Stimulated activated CD4-positive, alpha-beta T cell treated with anti-CD3 and anti-CD28 coated beads, Interleukin-1b, Interleukin-23, amount 100 ng/mL, for 1 hour (primary cell): ENCODE results near the gene GPBAR1.
"Not testable (repeated sequence)": the region's sequence is repeated elsewhere in the genome, so short reads cannot be mapped to it uniquely, and the experiment has no call there.

Experiments
- DNase-seq, 2 donors: peaks; one replicate each; pipeline ENCODE4 v3.0.0-alpha.2; 2020; ENCODE audit warnings: low read depth in 2 of 2

The GPBAR1 gene

DNA sequence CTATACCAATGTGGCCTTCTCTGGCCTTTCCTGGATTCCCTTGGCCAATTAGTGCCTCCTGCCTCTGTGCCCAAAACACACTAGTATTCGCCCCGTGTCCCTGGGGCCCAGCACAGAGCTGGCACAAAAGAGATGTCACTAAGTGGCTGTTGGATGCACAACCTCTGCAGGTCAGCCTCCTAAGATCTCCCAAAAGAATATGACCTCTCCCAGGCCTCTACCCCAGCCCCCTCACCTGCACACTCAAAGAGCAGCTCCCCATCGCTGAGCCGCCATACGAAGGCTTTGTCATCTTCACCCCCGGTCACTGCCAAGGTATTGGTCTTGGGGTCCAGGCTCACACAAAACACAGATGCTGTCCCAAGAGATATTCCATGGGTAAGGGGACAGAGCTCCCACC is 6.4 kb downstream of the GPBAR1 start:
- DNase-seq, result no peak

DNA sequence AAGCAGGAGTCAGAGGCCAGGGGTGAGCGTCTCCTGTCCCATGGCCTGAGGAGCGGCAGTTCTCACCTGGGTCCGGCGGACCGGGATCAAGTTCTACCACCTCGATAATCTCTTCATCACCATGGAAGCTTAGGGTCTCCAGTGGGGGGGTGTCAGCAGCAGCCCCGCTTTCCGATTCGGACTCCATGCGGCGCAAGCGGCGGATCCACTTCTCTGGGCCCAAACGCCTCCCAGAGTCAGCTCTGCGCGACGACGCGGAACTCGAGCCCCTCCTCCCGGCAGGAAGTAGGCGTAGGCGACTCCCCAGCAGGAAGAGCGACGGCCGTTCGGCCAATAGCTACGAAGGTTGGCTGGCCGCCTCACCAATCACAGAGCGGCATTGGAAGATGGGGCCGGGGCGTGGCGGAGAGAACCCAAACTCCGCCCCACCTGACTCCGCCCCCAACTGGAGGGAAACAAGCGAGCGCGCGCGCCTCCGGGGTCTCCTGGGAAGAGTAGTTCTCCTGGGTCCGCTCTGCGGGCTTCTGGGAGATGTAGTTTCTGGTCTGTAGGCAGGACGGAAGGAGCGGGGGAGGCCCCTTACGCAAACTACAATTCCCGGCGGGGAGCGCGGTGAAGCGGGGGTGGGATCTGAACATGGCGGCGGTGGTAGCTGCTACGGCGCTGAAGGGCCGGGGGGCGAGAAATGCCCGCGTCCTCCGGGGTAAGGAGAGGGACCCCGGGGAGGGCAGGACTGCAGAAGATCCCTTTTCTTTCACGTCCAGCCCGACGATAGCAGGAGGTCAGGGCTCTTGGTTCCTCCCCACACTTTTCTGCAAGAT is 9.3 kb downstream of the GPBAR1 start, which contains the start of the genes AAMP and PNKD:
Gene AAMP (minus strand): TSS at position 238 of the 821 bp plus-strand sequence. CDS start 51 bp downstream, at position 187.
Gene PNKD (plus strand): TSS at position 620 of the 821 bp plus-strand sequence. CDS start 17 bp downstream, at position 637.
- peak; percentile 99 to 100 for DNase-seq

DNA sequence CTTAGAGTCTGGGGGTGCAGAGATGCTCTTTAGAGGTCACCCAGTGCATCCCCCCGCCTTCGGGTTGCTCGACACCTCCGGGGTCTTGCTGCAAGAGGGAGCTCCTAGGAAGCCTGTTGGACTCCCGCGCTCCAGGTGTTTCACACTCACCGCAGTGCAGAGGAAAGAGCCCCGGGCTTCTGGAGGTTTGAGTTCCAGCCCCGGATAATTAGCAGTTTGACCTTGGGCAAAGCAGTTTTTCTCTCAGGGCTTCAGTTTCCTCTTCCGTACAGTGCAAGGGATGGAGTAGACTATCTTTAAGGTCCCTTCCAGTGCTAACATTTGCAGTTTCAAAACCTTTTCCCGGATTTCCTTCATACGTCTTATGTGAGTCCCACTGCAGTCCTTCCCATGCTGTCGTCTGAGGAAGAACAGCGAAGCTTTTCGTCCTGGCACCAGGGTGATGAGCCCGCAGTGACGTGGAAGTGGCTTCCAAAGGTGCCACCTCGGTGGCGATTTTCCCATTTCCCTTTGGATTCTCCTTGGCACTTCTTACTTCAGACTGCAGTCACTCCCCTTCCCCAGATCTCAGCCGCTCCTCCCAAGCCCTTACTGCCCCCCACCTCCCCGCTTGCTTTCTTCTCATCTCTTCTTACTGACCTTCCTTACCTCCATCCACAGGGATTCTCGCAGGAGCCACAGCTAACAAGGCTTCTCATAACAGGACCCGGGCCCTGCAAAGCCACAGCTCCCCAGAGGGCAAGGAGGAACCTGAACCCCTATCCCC is 10.1 kb downstream of the GPBAR1 start:
- DNase-seq, result no peak

DNA sequence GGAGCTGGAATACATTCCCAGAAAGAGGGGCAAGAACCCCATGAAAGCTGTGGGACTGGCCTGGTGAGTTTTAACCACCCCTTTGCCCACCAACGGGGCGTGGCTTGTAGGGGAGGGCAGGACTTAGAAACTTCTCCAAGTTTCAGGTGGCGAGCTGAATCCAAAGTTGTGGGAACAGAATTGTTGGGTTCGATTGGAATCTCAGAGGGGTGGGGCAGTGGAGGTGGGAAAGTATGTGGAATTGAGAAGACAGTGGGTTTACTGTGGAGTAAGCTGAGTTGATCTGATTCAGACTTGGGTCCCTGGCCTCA is 10.6 kb downstream of the GPBAR1 start:
- DNase-seq, result no peak

DNA sequence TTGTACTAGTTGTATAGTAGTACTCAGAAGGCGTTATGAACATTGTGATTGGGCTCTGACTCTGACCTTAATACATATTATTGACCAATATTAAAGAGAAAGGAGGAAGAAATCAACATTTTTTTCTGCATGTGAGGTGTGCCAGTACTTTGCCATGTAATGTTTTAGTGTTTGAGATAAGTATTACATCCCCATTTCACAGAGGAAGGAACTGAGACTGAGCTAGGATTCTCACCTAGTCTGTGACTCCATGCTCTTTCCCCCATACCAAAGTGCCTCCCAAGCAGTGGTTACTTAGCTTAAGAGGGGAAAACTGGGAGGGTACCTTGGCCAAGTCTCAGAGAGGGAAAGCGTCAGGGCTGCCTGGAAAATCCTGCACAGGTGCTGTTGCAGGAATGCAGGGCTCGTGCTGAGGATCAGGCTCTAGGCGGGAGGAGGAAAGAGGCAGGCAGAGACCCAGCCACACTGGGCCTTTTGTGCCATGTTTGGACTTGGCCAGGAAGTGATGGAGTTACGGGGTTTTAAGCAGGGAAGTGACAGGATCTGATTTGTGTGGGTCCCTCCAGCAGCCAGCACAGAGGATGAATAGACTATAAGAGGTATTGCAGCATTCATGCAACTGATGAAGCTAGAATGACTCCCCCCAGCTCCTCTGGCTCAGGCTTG is 11.2 kb downstream of the GPBAR1 start:
- no peak for DNase-seq

DNA sequence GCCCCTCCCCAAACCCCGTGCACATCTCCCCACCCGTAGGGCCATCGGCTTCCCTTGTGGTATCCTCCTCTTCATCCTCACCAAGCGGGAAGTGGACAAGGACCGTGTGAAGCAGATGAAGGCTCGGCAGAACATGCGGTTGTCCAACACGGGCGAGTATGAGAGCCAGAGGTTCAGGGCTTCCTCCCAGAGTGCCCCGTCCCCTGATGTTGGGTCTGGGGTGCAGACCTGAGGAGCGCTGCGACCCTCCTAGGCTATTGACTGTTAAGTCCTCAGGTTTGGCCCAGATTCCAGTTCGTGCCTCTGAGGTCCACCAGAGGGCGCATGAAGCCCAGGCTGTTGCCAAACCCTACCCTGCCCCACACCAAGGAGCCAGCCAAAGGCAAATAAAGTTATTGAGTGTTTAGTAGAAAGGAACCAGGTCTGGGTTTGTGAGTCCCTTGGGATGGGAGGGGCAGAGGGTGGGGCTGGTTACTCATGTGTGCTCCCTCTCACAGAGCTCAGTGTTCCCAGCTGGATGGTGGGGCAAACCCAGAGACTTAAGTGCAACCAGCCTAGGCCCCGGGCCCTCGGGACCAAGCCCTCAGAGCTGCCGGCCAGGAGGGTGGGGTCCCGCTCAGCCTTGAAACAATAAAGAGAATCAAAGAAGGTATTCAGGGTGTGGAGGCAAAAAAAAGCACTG is 11.9 kb downstream of the GPBAR1 start:
- DNase-seq, result peak; percentile 48 to 49

DNA sequence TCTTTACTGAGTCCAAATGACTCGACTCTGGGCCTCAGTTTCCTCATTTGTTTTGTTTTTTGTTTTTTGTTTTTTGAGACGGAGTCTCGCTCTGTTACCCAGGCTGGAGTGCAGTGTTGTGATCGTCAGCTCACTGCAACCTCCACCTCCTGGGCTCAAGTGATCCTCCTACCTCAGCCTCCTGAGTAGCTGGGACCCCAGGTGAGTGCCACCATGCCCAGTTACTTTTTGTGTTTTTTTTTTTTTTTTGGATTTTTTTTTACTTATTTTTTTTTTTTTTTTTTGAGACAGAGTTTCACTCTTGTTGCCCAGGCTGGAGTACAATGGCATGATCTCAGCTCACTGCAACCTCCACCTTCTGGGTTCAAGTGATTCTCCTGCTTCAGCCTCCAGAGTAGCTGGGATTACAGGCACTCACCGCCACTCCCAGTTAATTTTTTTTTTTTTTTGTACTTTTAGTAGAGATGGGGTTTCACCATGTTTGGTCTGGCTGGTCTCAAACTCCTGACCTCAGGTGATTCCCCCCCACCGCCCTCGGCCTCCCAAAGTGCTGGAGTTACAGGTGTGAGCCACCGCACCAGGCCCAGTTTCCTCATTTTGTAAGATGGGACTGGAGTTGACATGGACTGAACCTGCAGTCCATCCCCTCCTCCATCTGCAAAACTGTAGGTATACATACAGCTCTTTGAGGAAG is 12.5 kb downstream of the GPBAR1 start:
- not testable (repeated sequence) for DNase-seq

DNA sequence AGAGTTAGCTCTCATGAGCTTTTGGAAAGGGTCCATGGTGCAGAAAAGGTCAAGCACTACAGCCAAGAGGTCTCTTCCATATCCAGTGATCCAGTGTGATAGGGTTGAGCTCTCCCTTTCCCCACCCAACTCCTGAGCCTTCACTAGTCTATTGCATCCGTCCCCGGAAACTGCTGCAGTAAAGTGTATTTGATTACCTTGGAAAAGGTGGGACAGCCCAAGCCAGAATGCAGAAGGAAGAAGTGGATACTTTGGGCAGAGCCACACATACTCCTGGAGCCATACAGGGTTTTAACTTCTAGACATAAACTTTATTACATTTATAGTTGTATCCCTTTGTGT is 13.1 kb downstream of the GPBAR1 start:
- no peak for DNase-seq

DNA sequence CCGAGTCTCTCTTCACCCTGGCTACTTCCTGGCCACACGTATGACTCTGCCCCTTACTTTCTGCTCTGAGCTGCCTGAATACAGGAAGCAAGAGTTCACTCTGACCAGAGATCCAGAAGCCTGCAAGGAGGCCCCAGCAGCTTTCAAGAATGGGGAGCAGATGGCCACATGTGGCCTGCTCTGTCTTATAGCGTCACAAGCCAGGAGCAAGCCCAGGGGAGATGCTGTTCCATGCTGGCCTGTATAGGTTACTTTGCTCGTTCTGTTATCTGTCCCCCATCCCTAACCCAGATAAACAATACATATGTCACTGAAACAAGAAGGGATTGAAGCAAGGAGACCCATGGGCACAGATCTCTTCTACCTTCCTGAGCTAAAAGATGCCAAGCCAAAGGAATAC is 13.8 kb downstream of the GPBAR1 start:
- DNase-seq, result no peak

DNA sequence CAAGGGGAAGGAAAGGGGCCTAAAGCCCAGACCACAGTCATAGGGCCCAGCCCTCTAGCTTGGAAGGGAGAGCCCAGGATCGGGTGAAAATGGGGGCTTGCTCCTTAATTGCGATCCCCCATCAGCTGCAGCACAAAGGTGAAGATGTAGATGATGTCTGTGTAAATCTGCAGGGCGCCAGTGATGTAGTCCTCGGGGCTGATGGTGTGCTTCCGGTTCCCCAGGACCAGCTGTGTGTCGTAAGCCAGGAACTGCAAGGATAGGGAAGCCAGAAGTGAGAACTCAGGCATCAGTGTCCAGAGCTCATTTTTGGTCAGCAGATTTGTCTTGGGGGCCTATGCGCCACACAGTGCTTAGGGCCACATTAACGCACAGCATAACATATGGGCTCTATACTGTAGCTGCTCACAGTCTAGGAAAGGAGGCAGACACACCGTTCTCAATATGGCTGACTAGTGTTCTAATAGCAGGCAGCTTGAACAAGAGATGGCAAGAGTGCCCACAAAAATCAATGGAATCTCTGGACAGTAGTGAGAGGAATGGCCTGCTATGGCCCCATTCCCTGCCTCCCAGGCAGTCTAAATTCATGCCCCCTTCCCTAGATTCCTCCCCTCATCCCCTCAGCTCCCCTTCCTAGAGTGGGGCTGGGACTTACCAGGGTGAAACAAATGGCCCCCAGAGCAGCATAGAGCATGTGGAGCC is 14.7 kb downstream of the GPBAR1 start:
- no peak for DNase-seq

DNA sequence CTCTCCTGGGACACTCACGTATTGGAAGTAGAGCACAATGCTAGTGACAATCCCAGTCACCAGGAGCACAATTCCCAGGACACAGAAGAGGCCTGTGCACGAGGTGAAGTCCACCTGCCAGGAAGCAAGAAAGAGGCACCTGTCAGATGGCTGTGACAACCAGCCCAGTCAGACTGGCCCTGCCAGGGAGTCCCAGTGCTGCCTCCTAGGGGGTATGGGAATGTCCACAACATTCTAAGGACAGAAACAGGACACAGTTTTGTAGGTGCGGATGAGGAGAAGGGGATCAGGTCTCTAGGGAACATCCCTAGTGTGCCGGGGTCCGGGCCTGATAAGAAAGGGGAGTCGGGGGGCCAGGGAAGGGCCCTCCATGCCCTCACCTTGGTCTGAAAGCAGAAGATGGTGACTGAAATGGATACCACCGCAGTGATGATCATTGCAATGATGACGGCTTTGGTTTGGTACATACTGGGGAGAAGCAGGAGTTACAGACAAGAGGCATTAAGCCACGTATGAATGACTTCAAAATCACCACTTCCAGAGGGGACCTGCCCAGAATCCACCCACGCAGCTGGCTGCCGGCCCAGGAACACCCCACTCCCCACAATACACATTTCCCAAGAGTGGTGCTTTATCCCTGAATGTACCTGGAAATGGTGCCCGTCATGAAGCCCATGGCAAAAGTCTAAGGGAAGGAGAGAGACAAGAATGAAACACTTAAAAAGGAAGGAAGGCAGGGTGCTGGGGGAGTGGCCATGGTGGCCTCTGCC is 16.4 kb downstream of the GPBAR1 start:
- no peak for DNase-seq

DNA sequence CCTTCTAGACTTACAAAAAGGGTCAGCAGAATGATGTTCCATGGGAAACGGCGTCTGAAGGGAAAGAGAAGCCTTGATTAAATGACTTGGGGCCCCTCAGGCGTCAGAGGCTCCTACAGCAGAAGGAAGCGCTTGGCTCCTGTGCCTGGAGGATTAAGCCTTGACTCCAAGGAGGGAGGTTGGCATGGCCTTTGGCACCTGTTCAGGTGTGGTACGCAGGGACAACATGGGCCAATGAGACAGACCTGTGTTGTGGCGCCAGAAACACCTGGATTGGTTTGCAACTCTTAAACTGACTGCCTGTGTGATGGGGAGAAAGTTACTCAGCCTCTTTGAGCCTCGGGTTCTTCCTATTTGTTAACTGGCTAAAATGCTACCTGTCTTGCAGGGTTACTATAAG is 17.1 kb downstream of the GPBAR1 start:
- DNase-seq, result no peak

DNA sequence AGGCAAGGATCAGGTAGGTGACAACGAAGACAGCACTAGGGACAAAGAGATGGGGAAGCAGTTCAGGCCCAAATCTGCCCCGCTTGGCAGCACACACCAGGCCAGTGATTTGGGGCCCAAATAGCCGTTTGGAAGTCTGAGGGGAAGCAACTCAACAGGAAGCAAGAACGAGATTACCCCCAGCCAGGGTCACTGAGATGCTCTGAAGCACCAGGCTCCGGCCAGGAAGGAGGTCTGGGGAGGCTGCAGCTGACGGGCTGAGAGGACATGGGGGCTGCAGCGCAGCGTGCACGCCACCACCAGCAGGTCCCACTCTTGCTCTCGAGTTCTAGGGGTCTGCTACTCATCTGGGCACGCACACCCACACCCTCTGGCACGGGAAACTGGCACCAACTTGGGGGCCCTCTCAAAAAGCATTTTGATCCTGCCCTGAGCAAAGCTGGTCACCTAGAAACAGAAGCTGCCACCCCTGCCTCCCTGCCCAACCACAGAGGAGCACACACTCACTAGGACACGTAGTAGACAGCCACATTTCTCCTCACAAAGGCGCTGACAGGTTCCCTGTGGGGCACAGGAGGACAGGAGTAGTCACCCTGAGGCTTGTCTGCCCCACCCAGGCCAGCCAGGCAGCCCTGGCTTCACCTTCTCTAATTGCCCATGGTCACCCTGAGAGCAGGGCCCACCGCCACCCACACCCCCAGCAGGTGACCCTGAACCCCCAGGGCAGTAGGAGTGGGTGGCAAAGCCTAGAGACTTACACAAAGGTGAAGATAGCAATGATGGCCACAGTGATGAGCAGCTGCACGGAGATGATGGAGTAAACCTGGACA is 17.9 kb downstream of the GPBAR1 start:
- no peak for DNase-seq

DNA sequence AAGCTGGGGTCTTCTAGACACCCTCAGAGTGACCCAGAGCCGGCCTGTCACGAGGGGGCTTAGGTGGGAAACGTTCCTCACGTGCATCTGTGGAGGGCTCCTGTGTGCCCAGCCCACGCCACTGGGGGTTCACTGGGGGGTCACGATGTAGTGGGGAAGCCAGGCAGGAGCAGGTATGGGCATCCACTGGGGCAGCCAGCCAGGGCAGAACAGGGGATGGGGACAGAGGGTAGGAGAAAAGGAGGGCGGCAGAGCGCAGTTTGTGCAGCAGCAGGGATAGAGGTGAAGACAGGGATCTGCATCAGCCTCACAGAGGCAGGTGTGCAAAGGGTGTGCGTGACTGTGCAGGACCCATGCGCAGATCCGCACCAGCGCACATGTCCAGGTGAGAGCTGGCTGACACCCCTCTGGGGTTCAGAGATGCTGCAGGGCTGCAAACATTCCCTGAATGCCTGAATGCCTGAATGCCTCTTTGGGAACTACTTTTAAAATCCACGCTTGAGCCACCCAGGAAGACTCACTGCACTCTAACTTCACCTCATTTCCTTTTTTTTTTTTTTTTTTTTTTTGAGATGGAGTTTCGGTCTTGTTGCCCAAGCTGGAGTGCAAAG is 19.6 kb downstream of the GPBAR1 start:
- no peak for DNase-seq

DNA sequence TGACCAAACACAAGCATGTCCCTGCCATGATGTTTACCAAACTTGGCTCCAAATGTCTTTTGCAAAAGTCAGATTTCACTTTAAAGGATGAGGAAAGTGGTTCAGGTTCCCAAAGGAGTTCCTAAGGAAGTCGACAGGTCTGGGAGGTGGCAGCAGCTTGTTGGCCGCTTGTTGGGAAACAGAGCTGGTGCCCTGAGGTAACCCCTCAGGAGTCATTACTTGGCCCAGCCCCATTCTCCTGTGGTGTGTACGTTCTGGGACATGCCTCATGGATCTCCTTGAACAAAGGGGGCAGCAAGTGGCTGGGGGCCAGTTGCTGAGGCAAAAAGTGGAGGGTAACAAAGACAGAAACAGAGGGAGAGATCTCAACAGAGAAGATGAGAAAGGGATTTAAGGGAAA is 20.6 kb downstream of the GPBAR1 start:
- no peak for DNase-seq

DNA sequence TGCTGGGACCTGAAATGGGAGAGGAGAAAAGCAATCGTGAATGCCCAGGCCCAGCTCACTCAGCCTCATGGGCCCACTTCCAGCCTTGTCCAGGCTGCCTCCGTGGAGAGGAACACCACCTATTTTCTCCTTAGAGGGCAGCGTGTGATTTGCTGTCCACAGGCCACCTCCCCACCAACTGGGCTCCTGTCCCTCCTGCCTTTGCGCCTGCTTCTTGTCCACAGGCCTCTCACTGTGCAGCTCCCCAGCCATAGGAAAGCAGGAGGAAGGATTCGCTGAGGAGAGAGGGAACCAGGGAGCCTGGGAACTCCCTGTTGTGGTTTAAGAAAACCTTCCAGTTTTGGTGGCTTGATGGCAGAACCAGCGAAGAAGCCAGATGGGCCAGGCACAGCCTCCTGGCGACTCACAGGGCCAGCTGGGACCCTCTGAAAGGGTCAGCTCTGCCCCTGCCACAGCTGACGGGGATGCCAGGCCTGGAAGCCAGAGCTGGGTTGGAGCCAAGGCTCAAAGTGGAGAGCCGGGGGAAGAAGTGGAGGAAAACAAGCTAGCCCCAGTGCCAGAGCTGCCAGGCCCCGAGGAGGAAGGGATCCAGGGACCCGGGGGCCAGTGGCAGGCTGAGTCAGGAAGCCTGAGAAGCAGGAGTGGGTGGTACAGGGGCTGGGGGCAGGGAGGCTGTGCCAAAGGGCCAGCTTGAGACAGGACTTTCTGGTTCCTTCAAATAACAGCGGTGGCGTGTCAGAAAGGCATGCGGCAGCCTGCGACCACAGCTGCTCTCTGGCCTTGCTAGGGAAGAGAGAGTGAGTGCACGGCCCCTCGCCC is 21.6 kb downstream of the GPBAR1 start:
- DNase-seq, result no peak

DNA sequence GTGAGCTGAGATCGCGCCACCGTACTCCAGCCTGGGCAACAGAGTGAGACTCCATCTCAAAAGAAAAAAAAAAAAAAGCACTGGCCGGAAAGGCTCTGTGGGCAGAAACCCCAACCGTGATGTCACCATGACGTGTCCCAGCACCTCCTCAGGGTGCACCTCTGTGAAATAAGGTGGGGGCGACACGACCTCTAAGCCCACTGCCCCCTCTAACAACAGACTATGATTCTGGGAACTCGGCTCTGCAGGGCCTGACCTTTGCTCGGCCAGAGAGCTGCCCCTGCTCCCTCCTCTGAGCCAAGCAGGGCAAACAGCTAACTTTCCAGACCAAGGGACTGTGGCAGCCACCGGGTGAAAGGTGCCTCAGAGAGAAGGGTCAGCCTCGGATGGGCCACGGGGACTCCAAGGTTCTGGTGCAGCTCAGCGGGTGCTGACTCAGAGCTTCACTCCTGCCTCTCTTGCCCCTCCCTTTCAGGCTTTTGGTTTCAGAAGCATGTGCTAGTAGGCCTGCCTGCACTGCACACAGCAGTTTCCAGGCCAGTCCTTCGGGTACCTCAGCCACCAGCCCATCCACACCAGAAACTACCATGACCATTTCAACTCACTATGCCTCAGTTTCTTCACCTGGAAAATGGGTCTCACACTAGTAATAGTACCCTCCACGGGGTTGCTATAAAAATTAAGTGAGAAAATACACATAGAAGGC is 23.4 kb downstream of the GPBAR1 start:
- peak in 1 of 2 donors; percentile 24 for DNase-seq
